Nephron progenitor cell (in vitro differentiated cells): Measurements from ENCODE around the gene HNRNPUL2.
"Not testable (repeated sequence)": the region's sequence is repeated elsewhere in the genome, so short reads cannot be mapped to it uniquely, and the experiment has no call there.

Source experiments
- DNase-seq: peaks from one replicate; pipeline ENCODE4 v3.0.0; 2021
- H3K27ac Mint-ChIP-seq: 2 replicates; pipeline ENCODE4 v1.8.0; 2021; ENCODE audit warnings: mild to moderate bottlenecking, moderate library complexity, mixed read lengths
- H3K27me3 Mint-ChIP-seq: 2 replicates; pipeline ENCODE4 v1.8.0; 2021; ENCODE audit warnings: mild to moderate bottlenecking, low read depth, mixed read lengths; ENCODE audit not compliant: poor library complexity
- H3K36me3 Mint-ChIP-seq: 2 replicates; pipeline ENCODE4 v1.8.0; 2021; ENCODE audit warnings: low read depth, mixed read lengths
- H3K4me1 Mint-ChIP-seq: 2 replicates; pipeline ENCODE4 v1.8.0; 2021; ENCODE audit warnings: mixed read lengths
- H3K4me3 Mint-ChIP-seq: 2 replicates; pipeline ENCODE4 v1.8.0; 2021; ENCODE audit warnings: mild to moderate bottlenecking, moderate library complexity, mixed read lengths
- H3K9me3 Mint-ChIP-seq: 2 replicates; pipeline ENCODE4 v1.8.0; 2021; ENCODE audit warnings: mild to moderate bottlenecking, moderate library complexity, mixed read lengths
- TF ChIP-seq, protein P1 (sequence below): fragments of 200-600 bp; sonication (generic); IDR thresholded peaks from 2 replicates; pipeline ENCODE4 v1.5.0; 2021; ENCODE audit warnings: antibody characterized with exemption

HNRNPUL2 gene

GRCh38 chr11:62727165-62727871, at the start of gene HNRNPUL2:
HNRNPUL2 (minus strand) TSS chr11:62727457; CDS start chr11:62727156, 301 bp downstream.
- peak within 1 kb of the TSS; percentile 100 for H3K27ac Mint-ChIP-seq
- H3K9me3 Mint-ChIP-seq, result no peaks in the 10 kb centered on the region
- H3K36me3 Mint-ChIP-seq, result peaks cover 33% of the 10 kb centered on the region
- H3K27me3 Mint-ChIP-seq, result peaks cover 3% of the 10 kb centered on the region
- peaks cover 57% of the 10 kb centered on the region for H3K4me1 Mint-ChIP-seq
- peak; percentile 97 for DNase-seq
- TF ChIP-seq, protein P1, sequence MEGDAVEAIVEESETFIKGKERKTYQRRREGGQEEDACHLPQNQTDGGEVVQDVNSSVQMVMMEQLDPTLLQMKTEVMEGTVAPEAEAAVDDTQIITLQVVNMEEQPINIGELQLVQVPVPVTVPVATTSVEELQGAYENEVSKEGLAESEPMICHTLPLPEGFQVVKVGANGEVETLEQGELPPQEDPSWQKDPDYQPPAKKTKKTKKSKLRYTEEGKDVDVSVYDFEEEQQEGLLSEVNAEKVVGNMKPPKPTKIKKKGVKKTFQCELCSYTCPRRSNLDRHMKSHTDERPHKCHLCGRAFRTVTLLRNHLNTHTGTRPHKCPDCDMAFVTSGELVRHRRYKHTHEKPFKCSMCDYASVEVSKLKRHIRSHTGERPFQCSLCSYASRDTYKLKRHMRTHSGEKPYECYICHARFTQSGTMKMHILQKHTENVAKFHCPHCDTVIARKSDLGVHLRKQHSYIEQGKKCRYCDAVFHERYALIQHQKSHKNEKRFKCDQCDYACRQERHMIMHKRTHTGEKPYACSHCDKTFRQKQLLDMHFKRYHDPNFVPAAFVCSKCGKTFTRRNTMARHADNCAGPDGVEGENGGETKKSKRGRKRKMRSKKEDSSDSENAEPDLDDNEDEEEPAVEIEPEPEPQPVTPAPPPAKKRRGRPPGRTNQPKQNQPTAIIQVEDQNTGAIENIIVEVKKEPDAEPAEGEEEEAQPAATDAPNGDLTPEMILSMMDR, result no peak
- H3K4me3 Mint-ChIP-seq, result peak within 1 kb of the TSS; percentile 98

DNA sequence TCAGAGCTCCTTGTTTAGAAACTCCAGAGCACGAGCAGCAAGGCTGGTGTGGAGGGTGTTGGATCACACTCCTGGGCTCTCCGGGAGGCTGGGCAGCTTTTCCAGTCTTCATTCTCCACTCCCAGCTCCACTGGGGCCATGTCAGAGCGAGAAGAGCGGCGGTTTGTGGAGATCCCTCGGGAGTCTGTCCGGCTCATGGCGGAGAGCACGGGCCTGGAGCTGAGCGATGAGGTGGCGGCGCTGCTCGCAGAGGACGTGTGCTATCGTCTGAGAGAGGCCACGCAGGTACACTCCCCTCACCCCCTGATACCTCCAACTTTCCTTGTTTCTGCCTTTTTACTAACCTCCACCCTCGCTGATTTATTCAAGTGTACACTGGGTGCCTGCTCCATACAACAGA, 48.4 kb upstream of the HNRNPUL2 start:
- no peak overlapping the region for H3K4me3 Mint-ChIP-seq
- DNase-seq, result no peak
- TF ChIP-seq, protein P1, result no peak
- peak overlapping the region; percentile 72 for H3K27ac Mint-ChIP-seq
- H3K36me3 Mint-ChIP-seq, result peaks cover 42% of the 10 kb centered on the region
- peaks cover 17% of the 10 kb centered on the region for H3K4me1 Mint-ChIP-seq
- no peaks in the 10 kb centered on the region for H3K27me3 Mint-ChIP-seq
- no peaks in the 10 kb centered on the region for H3K9me3 Mint-ChIP-seq

GRCh38 chr11:62774407-62774806, 47.1 kb upstream of the HNRNPUL2 start:
- TF ChIP-seq, protein P1, result no peak
- H3K36me3 Mint-ChIP-seq, result peaks cover 34% of the 10 kb centered on the region
- no peak overlapping the region for H3K4me3 Mint-ChIP-seq
- peaks cover 1% of the 10 kb centered on the region for H3K27me3 Mint-ChIP-seq
- no peak overlapping the region for H3K27ac Mint-ChIP-seq
- H3K9me3 Mint-ChIP-seq, result no peaks in the 10 kb centered on the region
- H3K4me1 Mint-ChIP-seq, result peaks cover 29% of the 10 kb centered on the region
- DNase-seq, result no peak

DNA sequence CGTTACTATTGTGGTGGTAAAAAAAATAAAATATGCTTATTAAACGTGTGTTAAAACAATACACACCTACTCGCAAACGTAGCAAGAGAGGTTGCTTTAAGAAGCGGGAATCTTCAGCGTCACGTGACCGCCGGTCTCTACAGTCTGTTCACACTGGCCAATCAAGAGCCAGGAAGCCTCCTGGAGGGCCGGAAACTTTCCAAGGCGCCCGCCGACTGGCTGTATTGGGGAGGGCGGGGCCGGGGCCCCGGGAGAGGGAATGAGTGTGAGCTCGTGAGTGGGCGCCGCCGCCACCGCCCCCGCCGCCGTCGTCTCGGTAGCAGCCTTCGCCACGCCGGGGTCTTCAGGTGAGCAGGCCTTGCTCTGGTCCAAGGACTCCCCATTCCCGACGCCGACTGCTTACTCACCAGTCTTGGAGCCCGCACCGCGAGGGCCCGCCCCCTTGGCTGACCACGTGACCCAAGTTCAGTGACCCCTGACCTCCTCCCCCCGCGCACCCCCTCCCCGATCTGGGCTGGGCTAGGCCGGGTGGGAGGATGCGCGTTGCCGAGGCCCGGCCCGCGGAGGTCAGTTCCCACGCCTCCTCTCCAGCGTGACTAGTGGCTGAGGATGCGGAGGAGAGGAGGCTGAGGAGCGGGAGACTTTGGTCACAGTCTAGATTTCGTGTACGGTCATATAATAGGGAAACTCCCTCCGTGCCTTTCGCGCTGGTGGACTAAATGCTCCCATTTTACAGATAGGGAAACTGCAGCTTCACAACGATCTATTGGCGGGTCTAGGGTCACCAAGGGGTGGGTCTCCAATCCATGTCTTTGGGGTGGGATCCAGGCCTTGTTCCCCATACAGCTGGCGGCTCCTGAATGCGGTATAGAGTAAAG, 44.1 kb upstream of the HNRNPUL2 start, which contains the start of gene TAF6L:
Gene TAF6L (plus strand): TSS at position 253 of the 878 bp plus-strand sequence. CDS start 4,388 bp downstream, outside the sequence.
- H3K27ac Mint-ChIP-seq, result peak within 1 kb of the TSS; percentile 99
- peaks cover 3% of the 10 kb centered on the region for H3K27me3 Mint-ChIP-seq
- peaks cover 31% of the 10 kb centered on the region for H3K4me1 Mint-ChIP-seq
- peak; percentile 94 for DNase-seq
- H3K36me3 Mint-ChIP-seq, result peaks cover 21% of the 10 kb centered on the region
- no peaks in the 10 kb centered on the region for H3K9me3 Mint-ChIP-seq
- TF ChIP-seq, protein P1, result no peak
- H3K4me3 Mint-ChIP-seq, result peak within 1 kb of the TSS; percentile 86

GRCh38 chr11:62770778-62771143, 43.5 kb upstream of the HNRNPUL2 start:
- TF ChIP-seq, protein P1, result no peak
- H3K36me3 Mint-ChIP-seq, result peaks cover 19% of the 10 kb centered on the region
- H3K4me1 Mint-ChIP-seq, result peaks cover 31% of the 10 kb centered on the region
- peak overlapping the region; percentile 86 for H3K4me3 Mint-ChIP-seq
- H3K27me3 Mint-ChIP-seq, result peaks cover 3% of the 10 kb centered on the region
- DNase-seq, result peak; percentile 24
- H3K27ac Mint-ChIP-seq, result peak overlapping the region; percentile 99
- H3K9me3 Mint-ChIP-seq, result no peaks in the 10 kb centered on the region

DNA sequence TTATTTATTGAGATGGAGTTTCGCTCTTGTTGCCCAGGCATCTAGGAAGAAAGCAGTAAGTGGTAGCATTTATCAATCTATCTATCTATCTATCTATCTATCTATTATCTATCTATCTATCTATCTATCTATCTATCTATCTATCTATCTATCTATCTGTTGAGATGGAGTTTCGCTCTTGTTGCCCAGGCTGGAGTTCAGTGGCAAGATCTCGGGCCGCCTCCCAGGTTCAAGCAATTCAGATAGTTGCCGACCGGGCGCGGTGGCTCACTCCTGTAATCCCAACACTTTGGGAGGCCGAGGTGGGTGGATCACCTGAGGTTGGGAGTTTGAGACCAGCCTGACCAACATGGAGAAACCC, 33.6 kb upstream of the HNRNPUL2 start:
- H3K9me3 Mint-ChIP-seq, DNase-seq, H3K27ac Mint-ChIP-seq, H3K27me3 Mint-ChIP-seq: not testable (repeated sequence)
- peaks cover 19% of the 10 kb centered on the region for H3K36me3 Mint-ChIP-seq
- H3K4me3 Mint-ChIP-seq, result peak overlapping the region; percentile 96
- H3K4me1 Mint-ChIP-seq, result peaks cover 18% of the 10 kb centered on the region
